HCT116 (cell line): ENCODE data around the gene ULBP1. TPM values are rescaled to one million over a fixed set of nuclear protein-coding genes. Genes with fewer than 3 reads are reported as not detected.

Experiments used
- ATAC-seq: fragments of 200-7000 bp; cut with Tn5 transposase; 2 replicates; pipeline ENCODE4 v1.9.1; 2020; ENCODE audit warnings: mild to moderate bottlenecking, moderate library complexity
- BruUV-seq: library from RNA; stranded (reverse); fragments of 400-500 nt; replicated peaks from 2 replicates; lab custom pipeline; 2021; lab: Mats Ljungman, UMichigan
- CTCF ChIA-PET: fragments of 300-600 bp; sonication (Branson Sonifier 250); formaldehyde crosslinking; loops from one replicate; lab custom pipeline; 2021; ENCODE audit warnings: antibody characterized with exemption; lab: Charles Lee
- POLR2A ChIA-PET: fragments of 300-600, 350-600 bp; sonication (Branson Sonifier 250); formaldehyde crosslinking; loops from one replicate; lab custom pipeline; 2021; ENCODE audit warnings: antibody characterized with exemption; lab: Charles Lee
- RAD21 ChIA-PET, 2 experiments: fragments of 300-600 bp; sonication (Branson Sonifier 250); formaldehyde crosslinking; loops; one replicate each; lab custom pipeline; 2023; ENCODE audit warnings: low total read pairs in 2 of 2; ENCODE audit not compliant: uncharacterized antibody in 2 of 2, unreplicated experiment in 2 of 2, low non-redundant PET in 1 of 2; lab: Charles Lee
- DNase-seq: peaks from one replicate; pipeline ENCODE4 v3.0.0-alpha.2; 2010; ENCODE audit warnings: low read depth, low spot score
- H2AFZ ChIP-seq: fragments of 200-600 bp; shearing (Covaris generic), sonication (generic); 2 replicates; pipeline ENCODE4 v1.6.1; 2017; ENCODE audit warnings: low read depth, mixed run types, mixed read lengths, antibody characterized with exemption, low read length; ENCODE audit not compliant: poor library complexity, severe bottlenecking
- H3K27ac ChIP-seq: 2 replicates; pipeline ENCODE4 v1.5.1; 2012; ENCODE audit warnings: low read depth, low read length
- H3K27me3 ChIP-seq: fragments of 200-600 bp; sonication (generic); 2 replicates; pipeline ENCODE4 v1.6.1; 2016; ENCODE audit warnings: mixed run types, low read length, mixed read lengths; ENCODE audit not compliant: insufficient read depth
- H3K36me3 ChIP-seq, 2 experiments: fragments of 200-500 bp in 1 of 2; fragments of 200-600 bp in 1 of 2; sonication (Bioruptor generic) in 1 of 2; sonication (generic) in 1 of 2; 2 replicates each; pipeline versions ENCODE4 v1.5.1 to v1.6.1; 2014 to 2016; ENCODE audit warnings: low read length in 2 of 2, inconsistent platforms in 1 of 2, mixed read lengths in 1 of 2, mixed run types in 1 of 2; ENCODE audit not compliant: insufficient read depth in 2 of 2, control insufficient read depth in 1 of 2
- H3K4me1 ChIP-seq, 2 experiments: fragments of 200-600 bp in 1 of 2; sonication (generic) in 1 of 2; 2 replicates each; pipeline versions ENCODE4 v1.5.1 to v1.6.1; 2012 to 2017; ENCODE audit warnings: low read length in 2 of 2, inconsistent platforms in 1 of 2, mild to moderate bottlenecking in 1 of 2, mixed read lengths in 1 of 2, mixed run types in 1 of 2, moderate library complexity in 1 of 2; ENCODE audit not compliant: insufficient read depth in 2 of 2, control insufficient read depth in 1 of 2
- H3K4me2 ChIP-seq: fragments of 200-600 bp; sonication (generic); 2 replicates; pipeline ENCODE4 v1.6.1; 2017; ENCODE audit warnings: mixed run types, low read length, mixed read lengths
- H3K4me3 ChIP-seq, 2 experiments: fragments of 200-600 bp in 1 of 2; sonication (generic) in 1 of 2; replicated peaks in 1 of 2; 2 replicates each; pipeline ENCODE4 v1.5.1; 2011 to 2016; ENCODE audit warnings: low read length in 2 of 2, control low read depth in 1 of 2, low read depth in 1 of 2, mild to moderate bottlenecking in 1 of 2, mixed read lengths in 1 of 2, mixed run types in 1 of 2
- H3K79me2 ChIP-seq: fragments of 200-600 bp; sonication (generic); 2 replicates; pipeline ENCODE4 v1.6.1; 2017; ENCODE audit warnings: mild to moderate bottlenecking, mixed run types, low read length, moderate library complexity, mixed read lengths; ENCODE audit not compliant: insufficient read depth
- H3K9ac ChIP-seq: fragments of 200-600 bp; sonication (generic); 2 replicates; pipeline ENCODE4 v1.6.1; 2016; ENCODE audit warnings: low read length, mixed read lengths
- H3K9me2 ChIP-seq: fragments of 200-600 bp; sonication (generic), shearing (Covaris generic); 2 replicates; pipeline ENCODE4 v1.6.1; 2017; ENCODE audit warnings: mixed run types, mild to moderate bottlenecking, moderate library complexity; ENCODE audit not compliant: insufficient read depth
- H3K9me3 ChIP-seq, 2 experiments: fragments of 200-500 bp in 1 of 2; fragments of 200-600 bp in 1 of 2; sonication (Bioruptor generic) in 1 of 2; sonication (generic) in 1 of 2; 2 replicates each; pipeline ENCODE4 v1.6.1; 2014 to 2017; ENCODE audit warnings: low read length in 2 of 2, mixed read lengths in 2 of 2, inconsistent platforms in 1 of 2, low read depth in 1 of 2, mild to moderate bottlenecking in 1 of 2, mixed run types in 1 of 2, moderate library complexity in 1 of 2; ENCODE audit not compliant: control insufficient read depth in 1 of 2, insufficient read depth in 1 of 2
- H4K20me1 ChIP-seq: fragments of 200-600 bp; sonication (generic), shearing (Covaris generic); 2 replicates; pipeline ENCODE4 v1.6.1; 2017; ENCODE audit warnings: mixed run types, mild to moderate bottlenecking, moderate library complexity; ENCODE audit not compliant: insufficient read depth
- ATF3 ChIP-seq: IDR thresholded peaks from 2 replicates; pipeline ENCODE4 v1.6.1; 2012
- CBX3 ChIP-seq: IDR thresholded peaks from 2 replicates; pipeline ENCODE4 v1.6.1; 2012; ENCODE audit warnings: low read depth
- EGR1 ChIP-seq: IDR thresholded peaks from 2 replicates; pipeline ENCODE4 v1.6.1; 2012; ENCODE audit warnings: low read depth
- ELF1 ChIP-seq: IDR thresholded peaks from 2 replicates; pipeline ENCODE4 v1.6.1; 2012; ENCODE audit warnings: low read depth, borderline replicate concordance
- EZH2 ChIP-seq: fragments of 200-600 bp; sonication (generic); IDR thresholded peaks from 2 replicates; pipeline ENCODE4 v1.6.1; 2017; ENCODE audit warnings: antibody characterized with exemption, mixed run types
- EZH2phosphoT487 ChIP-seq: fragments of 200-600 bp; IDR thresholded peaks from 2 replicates; pipeline ENCODE4 v1.6.1; 2018; ENCODE audit warnings: antibody characterized with exemption, borderline replicate concordance
- JUND ChIP-seq: IDR thresholded peaks from 2 replicates; pipeline ENCODE4 v1.6.1; 2012
- POLR2A ChIP-seq: IDR thresholded peaks from 2 replicates; pipeline ENCODE4 v1.7.0; 2011; ENCODE audit warnings: borderline replicate concordance; ENCODE audit not compliant: insufficient read depth, insufficient read length; ENCODE audit errors: extremely low read depth
- POLR2AphosphoS5 ChIP-seq: IDR thresholded peaks from 2 replicates; pipeline ENCODE4 v1.6.1; 2011; ENCODE audit warnings: mild to moderate bottlenecking, low read depth, low read length, moderate library complexity
- RAD21 ChIP-seq: IDR thresholded peaks from 2 replicates; pipeline ENCODE4 v1.6.1; 2012; ENCODE audit warnings: low read depth, mild to moderate bottlenecking
- REST ChIP-seq: IDR thresholded peaks from 2 replicates; pipeline ENCODE4 v1.6.1; 2012; ENCODE audit warnings: low read depth
- SIN3A ChIP-seq: IDR thresholded peaks from 2 replicates; pipeline ENCODE4 v1.6.1; 2012; ENCODE audit warnings: low read depth
- SP1 ChIP-seq: IDR thresholded peaks from 2 replicates; pipeline ENCODE4 v1.6.1; 2012; ENCODE audit warnings: low read depth
- SRF ChIP-seq: IDR thresholded peaks from 2 replicates; pipeline ENCODE4 v1.6.1; 2012; ENCODE audit warnings: low read depth
- TCF7L2 ChIP-seq: IDR thresholded peaks from 2 replicates; pipeline ENCODE4 v1.7.0; 2011; ENCODE audit warnings: borderline replicate concordance, inconsistent platforms; ENCODE audit not compliant: insufficient read depth, insufficient read length; ENCODE audit errors: extremely low read depth
- YY1 ChIP-seq: IDR thresholded peaks from 2 replicates; pipeline ENCODE4 v1.6.1; 2011; ENCODE audit warnings: low read length, low read depth, moderate library complexity, mild to moderate bottlenecking; ENCODE audit not compliant: insufficient replicate concordance; ENCODE audit errors: extremely low read depth
- ZBTB33 ChIP-seq: IDR thresholded peaks from 2 replicates; pipeline ENCODE4 v1.6.1; 2011; ENCODE audit warnings: mild to moderate bottlenecking, low read length, moderate library complexity; ENCODE audit not compliant: insufficient replicate concordance; ENCODE audit errors: extremely low read depth
- ZNF274 ChIP-seq: fragments of 200-500 bp; sonication (Bioruptor generic); IDR thresholded peaks from 2 replicates; pipeline ENCODE4 v1.6.1; 2014; ENCODE audit warnings: mild to moderate bottlenecking, low read depth, low read length, inconsistent platforms
- intact Hi-C: fragments of 100-400 bp; cut with micrococcal nuclease; formaldehyde crosslinking; loops from 2 replicates; pipeline ENCODE4 v1.10.0; 2022
- total RNA-seq: library from RNA; stranded (reverse); gene quantifications from one replicate; pipeline ENCODE4 v1.2.1, GENCODE V29; 2021; ENCODE audit not compliant: unreplicated experiment

Gene ULBP1
- total RNA-seq, 1 experiment from 2014 or later, result 12.4 TPM

- H4K20me1 ChIP-seq, result no peaks in the 10 kb centered on the region
- intact Hi-C loops, result no loop called here
- H3K27ac ChIP-seq, result no peak overlapping the region
- DNase-seq (no peak), ATAC-seq (no peak)
- BruUV-seq, result no TSS peak
- no peaks in the 10 kb centered on the region for H3K27me3 ChIP-seq
- H3K9me3 ChIP-seq, result no peaks in the 10 kb centered on the region
- POLR2A ChIA-PET, result no interaction called here
- no peaks in the 10 kb centered on the region for H3K79me2 ChIP-seq
- RAD21 ChIA-PET, result no interaction called here
- no peak overlapping the region for H3K4me2 ChIP-seq
- no peaks in the 10 kb centered on the region for H3K9me2 ChIP-seq
- H3K4me3 ChIP-seq, result no peak overlapping the region
- no peak overlapping the region for H3K9ac ChIP-seq
- no peaks in the 10 kb centered on the region for H3K36me3 ChIP-seq
- TF ChIP-seq ZBTB33 (no peak), SIN3A (no peak), POLR2A (no peak), YY1 (no peak), CBX3 (no peak), RAD21 (no peak), ELF1 (no peak), ZNF274 (no peak), JUND (no peak), EZH2 (no peak), ATF3 (no peak), SP1 (no peak), REST (no peak), TCF7L2 (no peak), POLR2AphosphoS5 (no peak), SRF (no peak), EGR1 (no peak), EZH2phosphoT487 (no peak)
- H3K4me1 ChIP-seq, result peaks cover 0 to 4% of the 10 kb centered on the region in 2 experiments; a peak in 1 of 4 replicates
- H2AFZ ChIP-seq, result no peak overlapping the region
- CTCF ChIA-PET, result no interaction called here
Observed at GRCh38 chr6:149917679-149918078, 46.1 kb upstream of the ULBP1 start.
